ENCODE results near the gene STKLD1. TPM values are rescaled to one million over a fixed set of nuclear protein-coding genes. Genes with fewer than 3 reads are reported as not detected.
A peak's percentile ranks its signal among the peaks of the same experiment; 100 is the strongest.

The STKLD1 gene
- total and polyA plus RNA-seq, 8 donors, result 0.82 to 6.1 (median 3.4) TPM

GRCh38 chr9:133331221-133331620, 44.9 kb upstream of the STKLD1 start:
- ATAC-seq, result no peak
- Histone ChIP-seq H3K27ac (no peak overlapping the region), H3K27me3 (no peaks in the 10 kb centered on the region), H3K9me3 (no peaks in the 10 kb centered on the region), H3K36me3 (peaks cover 0 to 47% of the 10 kb centered on the region in 2 donors), H3K4me1 (peaks cover 10 to 15% of the 10 kb centered on the region in 2 donors), H3K4me3 (no peak overlapping the region)
- DNase-seq, result peak in 1 of 4 donors; percentile 50
- intact Hi-C loops (cut with DNase I), result no loop called here
- TF ChIP-seq, protein P1, sequence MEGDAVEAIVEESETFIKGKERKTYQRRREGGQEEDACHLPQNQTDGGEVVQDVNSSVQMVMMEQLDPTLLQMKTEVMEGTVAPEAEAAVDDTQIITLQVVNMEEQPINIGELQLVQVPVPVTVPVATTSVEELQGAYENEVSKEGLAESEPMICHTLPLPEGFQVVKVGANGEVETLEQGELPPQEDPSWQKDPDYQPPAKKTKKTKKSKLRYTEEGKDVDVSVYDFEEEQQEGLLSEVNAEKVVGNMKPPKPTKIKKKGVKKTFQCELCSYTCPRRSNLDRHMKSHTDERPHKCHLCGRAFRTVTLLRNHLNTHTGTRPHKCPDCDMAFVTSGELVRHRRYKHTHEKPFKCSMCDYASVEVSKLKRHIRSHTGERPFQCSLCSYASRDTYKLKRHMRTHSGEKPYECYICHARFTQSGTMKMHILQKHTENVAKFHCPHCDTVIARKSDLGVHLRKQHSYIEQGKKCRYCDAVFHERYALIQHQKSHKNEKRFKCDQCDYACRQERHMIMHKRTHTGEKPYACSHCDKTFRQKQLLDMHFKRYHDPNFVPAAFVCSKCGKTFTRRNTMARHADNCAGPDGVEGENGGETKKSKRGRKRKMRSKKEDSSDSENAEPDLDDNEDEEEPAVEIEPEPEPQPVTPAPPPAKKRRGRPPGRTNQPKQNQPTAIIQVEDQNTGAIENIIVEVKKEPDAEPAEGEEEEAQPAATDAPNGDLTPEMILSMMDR (IDR thresholded peaks at IDR 0.05), result no peak

GRCh38 chr9:133331641-133332380, 44.4 kb upstream of the STKLD1 start:
- Histone ChIP-seq H3K4me1 (peaks cover 14 to 20% of the 10 kb centered on the region in 2 donors), H3K36me3 (peaks cover 0 to 47% of the 10 kb centered on the region in 2 donors), H3K9me3 (no peaks in the 10 kb centered on the region), H3K4me3 (no peak overlapping the region), H3K27ac (no peak overlapping the region), H3K27me3 (no peaks in the 10 kb centered on the region)
- intact Hi-C loops (cut with DNase I), result no loop called here
- TF ChIP-seq, protein P1 (IDR thresholded peaks at IDR 0.05), result no peak
- ATAC-seq (no peak), DNase-seq (peak in 1 of 4 donors; percentile 75)

- Histone ChIP-seq H3K4me1 (peaks cover 14 to 25% of the 10 kb centered on the region in 2 donors), H3K4me3 (no peak overlapping the region), H3K36me3 (peaks cover 0 to 47% of the 10 kb centered on the region in 2 donors), H3K9me3 (no peaks in the 10 kb centered on the region), H3K27me3 (no peaks in the 10 kb centered on the region), H3K27ac (no peak overlapping the region)
- ATAC-seq, result no peak
- intact Hi-C loops (cut with DNase I), result no loop called here
- TF ChIP-seq, protein P1 (IDR thresholded peaks at IDR 0.05), result no peak
- DNase-seq, result peak in 1 of 4 donors; percentile 65
Observed at GRCh38 chr9:133332381-133332730, 43.8 kb upstream of the STKLD1 start.

- ATAC-seq (no peak), DNase-seq (peak in 1 of 4 donors; percentile 11)
- Histone ChIP-seq H3K4me1 (peaks cover 14 to 26% of the 10 kb centered on the region in 2 donors), H3K27me3 (no peaks in the 10 kb centered on the region), H3K36me3 (peaks cover 0 to 47% of the 10 kb centered on the region in 2 donors), H3K4me3 (no peak overlapping the region), H3K27ac (no peak overlapping the region), H3K9me3 (no peaks in the 10 kb centered on the region)
- intact Hi-C loops (cut with DNase I), result no loop called here
- TF ChIP-seq, protein P1 (IDR thresholded peaks at IDR 0.05), result no peak
Observed at GRCh38 chr9:133333011-133333410, 43.2 kb upstream of the STKLD1 start.

GRCh38 chr9:133333566-133333965, 42.6 kb upstream of the STKLD1 start:
- ATAC-seq (no peak), DNase-seq (peak in 1 of 4 donors; percentile 46)
- intact Hi-C loops (cut with DNase I), result no loop called here
- Histone ChIP-seq H3K4me3 (no peak overlapping the region), H3K4me1 (peaks cover 14 to 27% of the 10 kb centered on the region in 2 donors), H3K36me3 (peaks cover 0 to 47% of the 10 kb centered on the region in 2 donors), H3K9me3 (no peaks in the 10 kb centered on the region), H3K27ac (no peak overlapping the region), H3K27me3 (no peaks in the 10 kb centered on the region)
- TF ChIP-seq, protein P1 (IDR thresholded peaks at IDR 0.05), result no peak
